ENCODE results near the gene NAGA.

The NAGA gene

DNA sequence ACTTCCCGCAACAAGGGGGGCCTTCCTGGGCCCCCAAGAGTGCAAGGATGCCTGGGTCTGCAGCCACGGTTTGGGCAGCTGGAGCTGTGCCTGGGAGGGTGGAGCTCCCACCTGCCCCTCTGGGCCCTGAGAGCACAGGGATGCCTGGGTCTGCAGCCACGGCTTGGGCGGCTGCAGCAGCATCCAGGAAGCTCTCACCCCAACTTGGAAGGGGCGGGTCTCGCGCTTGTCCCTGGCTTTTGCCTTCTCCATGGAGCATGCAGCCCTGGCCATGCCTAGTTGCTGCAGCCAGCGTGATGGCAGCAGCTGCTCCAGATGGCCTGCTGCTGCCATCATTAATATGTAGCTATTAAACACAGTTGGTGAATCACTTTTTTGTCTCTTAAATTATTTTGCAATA is 35.4 kb downstream of the NAGA start:
- DNase-seq = no peak

GRCh38 chr22:42033263-42034181 is 37.1 kb downstream of the NAGA start:
- DNase-seq = no peak

DNA sequence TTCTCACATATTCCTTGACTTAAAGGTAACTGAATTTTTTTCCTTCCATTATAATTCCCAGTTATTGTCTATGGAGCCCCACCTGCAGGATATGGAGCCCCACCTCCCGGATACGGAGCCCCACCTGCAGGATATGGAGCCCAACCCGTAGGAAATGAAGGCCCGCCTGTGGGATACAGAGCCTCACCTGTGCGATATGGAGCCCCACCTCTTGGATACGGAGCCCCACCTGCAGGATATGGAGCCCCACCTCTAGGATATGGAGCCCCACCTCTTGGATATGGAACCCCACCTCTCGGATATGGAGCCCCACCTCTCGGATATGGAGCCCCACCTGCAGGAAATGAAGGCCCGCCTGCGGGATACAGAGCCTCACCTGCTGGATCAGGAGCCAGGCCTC is 43.9 kb downstream of the NAGA start:
- DNase-seq = no peak

- no peak for DNase-seq
Measured at GRCh38 chr22:42025421-42025820, 45.2 kb downstream of the NAGA start.

DNA sequence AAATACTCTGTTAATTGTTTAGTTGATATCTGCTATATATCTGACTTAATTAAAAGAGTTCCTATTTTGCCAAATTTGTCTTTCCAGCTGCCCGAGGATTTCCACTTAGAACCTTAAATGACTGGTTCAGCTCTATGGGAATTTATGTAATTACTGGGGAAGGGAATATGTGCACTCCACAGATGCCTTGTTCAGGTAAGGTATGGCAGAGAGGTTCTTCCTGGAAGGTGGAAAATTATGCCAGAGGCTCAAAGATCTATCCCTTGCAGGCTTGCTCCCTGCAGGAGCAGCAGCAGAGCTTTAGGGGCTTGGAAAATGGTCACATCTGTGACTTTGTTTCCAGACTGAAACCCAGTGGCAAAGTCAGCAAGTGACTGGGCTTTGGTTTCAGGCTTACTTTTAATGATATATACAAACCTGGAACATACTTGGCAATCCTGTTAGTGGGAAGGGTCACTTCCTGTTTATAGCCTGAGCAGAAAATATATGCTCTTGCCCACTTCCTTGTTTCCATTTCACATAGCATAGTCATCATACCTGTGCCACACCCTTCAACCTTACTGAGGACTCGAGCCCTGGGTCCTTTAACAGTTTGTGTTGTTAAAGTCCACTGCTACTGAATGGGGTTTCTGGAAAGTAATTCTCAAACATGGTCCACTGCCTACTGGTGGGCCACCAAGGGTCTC is 48.3 kb downstream of the NAGA start:
- DNase-seq = no peak

DNA sequence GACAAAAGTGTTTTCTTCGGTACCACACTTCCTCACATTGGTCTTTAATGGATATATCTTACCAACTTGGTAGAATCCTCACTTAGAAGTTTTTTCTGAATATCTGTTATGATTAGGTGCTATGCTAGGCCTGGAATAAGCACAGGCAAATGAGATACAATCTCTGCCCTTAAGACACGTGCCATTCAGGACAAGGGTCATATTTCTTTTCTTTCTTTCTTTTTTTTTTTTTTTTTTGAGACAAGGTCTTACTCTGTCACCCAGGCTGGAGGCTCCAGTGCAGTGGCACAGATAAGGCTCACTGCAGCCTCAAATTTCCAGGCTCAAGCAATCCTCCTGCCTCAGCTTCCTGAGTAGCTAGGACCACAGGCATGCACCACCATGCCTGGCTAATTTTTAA is 49.0 kb downstream of the NAGA start:
- DNase-seq = no peak

- DNase-seq = no peak
Measured at GRCh38 chr22:42018224-42018623, 52.4 kb downstream of the NAGA start.

GRCh38 chr22:42016111-42016510 is 54.5 kb downstream of the NAGA start:
- no peak for DNase-seq

DNA sequence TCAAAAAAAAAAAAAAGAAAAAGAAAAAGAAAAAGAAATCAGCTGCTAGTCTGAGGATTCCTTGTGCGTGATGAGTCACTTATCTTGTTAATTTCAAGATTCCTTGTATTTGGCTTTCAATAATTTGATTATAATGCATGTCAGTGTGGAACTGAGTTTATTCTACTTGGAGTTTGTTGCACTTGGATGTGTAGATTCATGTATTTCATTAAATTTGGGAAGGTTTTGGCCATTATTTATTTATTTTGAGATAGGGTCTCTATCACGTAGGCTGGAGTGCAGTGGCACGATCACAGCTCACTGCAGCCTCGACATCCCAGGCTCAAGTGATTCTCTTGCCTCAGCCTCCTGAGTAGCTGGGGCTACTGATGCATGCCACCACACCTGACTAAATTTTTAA is 57.2 kb downstream of the NAGA start:
- no peak for DNase-seq

DNA sequence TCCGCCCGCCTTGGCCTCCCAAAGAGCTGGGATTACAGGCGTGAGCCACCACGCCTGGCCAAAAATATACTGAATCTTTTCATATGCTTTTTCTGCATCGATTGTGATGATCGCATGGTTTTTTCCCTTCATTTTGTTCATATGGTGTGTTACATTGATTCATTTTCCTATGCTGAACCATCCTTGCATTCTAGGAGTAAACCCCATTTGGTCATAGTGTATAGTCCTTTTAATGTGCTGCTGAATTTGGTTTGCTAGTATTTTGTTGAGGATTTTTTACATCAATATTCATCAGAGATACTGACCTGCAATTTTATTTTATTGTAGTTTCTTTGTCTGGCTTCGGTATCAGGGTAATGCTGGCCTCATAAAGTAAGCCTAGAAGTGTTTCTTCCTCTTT is 59.8 kb downstream of the NAGA start:
- DNase-seq = no peak

Measured in SHP77 treated with DMSO at 0.1 percent for 48 hours (cell line).